Ishikawa (cell line): Measurements from ENCODE around the gene MCRS1.

Experiments
- CEBPB ChIP-seq: IDR thresholded peaks from 2 replicates; pipeline ENCODE4 v1.6.1; 2012
- CREB1 ChIP-seq: IDR thresholded peaks from 2 replicates; pipeline ENCODE4 v1.6.1; 2012; ENCODE audit warnings: low read depth
- EGR1 ChIP-seq: IDR thresholded peaks from 2 replicates; pipeline ENCODE4 v1.6.1; 2012
- EP300 ChIP-seq: IDR thresholded peaks from 2 replicates; pipeline ENCODE4 v1.6.1; 2012; ENCODE audit warnings: borderline replicate concordance
- FOXM1 ChIP-seq: IDR thresholded peaks from 2 replicates; pipeline ENCODE4 v1.6.1; 2012; ENCODE audit warnings: low read depth, borderline replicate concordance
- NFIC ChIP-seq: IDR thresholded peaks from 2 replicates; pipeline ENCODE4 v1.6.1; 2012
- RAD21 ChIP-seq: IDR thresholded peaks from 2 replicates; pipeline ENCODE4 v1.6.1; 2012; ENCODE audit warnings: low read depth
- TAF1 ChIP-seq: IDR thresholded peaks from 2 replicates; pipeline ENCODE4 v1.6.1; 2012; ENCODE audit warnings: low read depth, mild to moderate bottlenecking
- TCF12 ChIP-seq: IDR thresholded peaks from 2 replicates; pipeline ENCODE4 v1.6.1; 2012; ENCODE audit warnings: low read depth
- TEAD4 ChIP-seq: IDR thresholded peaks from 2 replicates; pipeline ENCODE4 v1.6.1; 2012
- YY1 ChIP-seq: IDR thresholded peaks from 2 replicates; pipeline ENCODE4 v1.6.1; 2012; ENCODE audit warnings: low read depth
- ZBTB7A ChIP-seq: IDR thresholded peaks from 2 replicates; pipeline ENCODE4 v1.6.1; 2012; ENCODE audit warnings: low read depth
- TF ChIP-seq, protein P1 (sequence below): IDR thresholded peaks from 2 replicates; pipeline ENCODE4 v1.6.1; 2012
- TF ChIP-seq, protein P2 (sequence below): IDR thresholded peaks from 2 replicates; pipeline ENCODE4 v1.6.1; 2012
- TF ChIP-seq, protein P3 (sequence below): IDR thresholded peaks from 2 replicates; pipeline ENCODE4 v1.6.1; 2012; ENCODE audit warnings: low read depth, mild to moderate bottlenecking

MCRS1 gene

GRCh38 chr12:49588721-49589516, 21.0 kb upstream of the MCRS1 start:
- TF ChIP-seq ZBTB7A (no peak), TAF1 (no peak), YY1 (no peak), TEAD4 (no peak), NFIC (no peak), TCF12 (no peak), EGR1 (no peak; the same call in 1 of the 2 replicates)
- TF ChIP-seq, protein P1, sequence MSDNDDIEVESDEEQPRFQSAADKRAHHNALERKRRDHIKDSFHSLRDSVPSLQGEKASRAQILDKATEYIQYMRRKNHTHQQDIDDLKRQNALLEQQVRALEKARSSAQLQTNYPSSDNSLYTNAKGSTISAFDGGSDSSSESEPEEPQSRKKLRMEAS: no peak

DNA sequence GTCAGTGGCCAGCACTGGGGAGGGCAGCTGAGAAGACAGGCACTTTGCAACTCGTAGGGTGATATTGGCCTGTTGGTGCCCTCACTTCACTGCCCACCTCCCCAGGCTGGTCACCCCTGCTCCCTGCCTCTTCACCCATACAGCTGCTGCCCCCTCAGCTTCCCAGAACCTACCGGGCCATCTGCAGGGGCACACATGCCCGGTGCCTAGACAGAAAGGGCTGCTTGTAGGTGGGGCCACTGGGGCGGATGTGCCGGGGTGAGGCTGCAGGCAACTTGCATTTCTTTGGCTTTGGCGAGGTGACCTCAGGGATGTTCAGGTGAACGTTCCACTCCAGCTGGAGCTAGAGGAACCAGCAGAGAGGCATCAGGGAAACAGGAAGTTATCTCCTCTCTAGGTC, 20.3 kb upstream of the MCRS1 start:
- TF ChIP-seq NFIC: no peak
- no peak for TF ChIP-seq YY1
- TF ChIP-seq RAD21: no peak

DNA sequence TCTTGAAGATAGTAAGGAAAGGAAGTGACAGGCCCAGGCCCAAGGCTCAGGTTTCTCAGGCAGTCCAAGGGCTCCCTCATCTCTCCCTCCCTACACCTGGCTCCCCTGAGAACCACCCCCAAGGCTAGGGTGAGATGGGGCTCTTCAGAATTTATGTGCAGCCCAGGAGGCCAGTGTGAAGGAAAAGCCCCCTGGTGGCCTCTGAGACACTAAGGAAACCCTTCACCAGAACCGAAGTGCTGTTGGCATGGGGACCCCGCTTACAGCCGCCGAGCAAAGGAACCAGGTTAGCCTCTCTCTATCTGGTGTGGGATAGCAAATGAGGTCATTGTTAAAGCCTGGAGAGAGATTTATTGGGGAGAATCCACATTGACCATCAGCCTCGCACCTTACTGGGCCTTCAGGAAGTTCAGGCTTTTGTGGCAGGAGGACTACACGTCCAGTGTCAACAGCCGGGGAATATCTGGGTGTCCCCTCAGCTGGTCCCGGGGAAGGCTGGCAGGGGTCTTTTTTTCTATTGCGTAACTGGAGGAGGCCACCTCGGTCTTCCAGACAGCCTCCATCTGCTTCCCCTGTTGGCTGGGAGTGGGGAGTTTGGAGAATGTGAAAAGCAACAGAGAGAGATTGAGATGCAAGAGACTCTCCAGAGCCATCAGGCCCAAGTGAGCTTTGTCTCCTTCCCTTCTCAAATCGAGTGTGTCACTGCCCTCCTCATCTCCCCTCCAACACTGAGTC, 19.4 kb upstream of the MCRS1 start:
- TF ChIP-seq, protein P2, sequence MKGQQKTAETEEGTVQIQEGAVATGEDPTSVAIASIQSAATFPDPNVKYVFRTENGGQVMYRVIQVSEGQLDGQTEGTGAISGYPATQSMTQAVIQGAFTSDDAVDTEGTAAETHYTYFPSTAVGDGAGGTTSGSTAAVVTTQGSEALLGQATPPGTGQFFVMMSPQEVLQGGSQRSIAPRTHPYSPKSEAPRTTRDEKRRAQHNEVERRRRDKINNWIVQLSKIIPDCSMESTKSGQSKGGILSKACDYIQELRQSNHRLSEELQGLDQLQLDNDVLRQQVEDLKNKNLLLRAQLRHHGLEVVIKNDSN: no peak
- TF ChIP-seq CREB1 (no peak), RAD21 (no peak), TCF12 (no peak), TAF1 (no peak), YY1 (no peak), TEAD4 (no peak), NFIC (no peak), EP300 (no peak), EGR1 (no peak), FOXM1 (no peak), CEBPB (no peak), ZBTB7A (no peak)
- TF ChIP-seq, protein P1: no peak
- TF ChIP-seq, protein P3, sequence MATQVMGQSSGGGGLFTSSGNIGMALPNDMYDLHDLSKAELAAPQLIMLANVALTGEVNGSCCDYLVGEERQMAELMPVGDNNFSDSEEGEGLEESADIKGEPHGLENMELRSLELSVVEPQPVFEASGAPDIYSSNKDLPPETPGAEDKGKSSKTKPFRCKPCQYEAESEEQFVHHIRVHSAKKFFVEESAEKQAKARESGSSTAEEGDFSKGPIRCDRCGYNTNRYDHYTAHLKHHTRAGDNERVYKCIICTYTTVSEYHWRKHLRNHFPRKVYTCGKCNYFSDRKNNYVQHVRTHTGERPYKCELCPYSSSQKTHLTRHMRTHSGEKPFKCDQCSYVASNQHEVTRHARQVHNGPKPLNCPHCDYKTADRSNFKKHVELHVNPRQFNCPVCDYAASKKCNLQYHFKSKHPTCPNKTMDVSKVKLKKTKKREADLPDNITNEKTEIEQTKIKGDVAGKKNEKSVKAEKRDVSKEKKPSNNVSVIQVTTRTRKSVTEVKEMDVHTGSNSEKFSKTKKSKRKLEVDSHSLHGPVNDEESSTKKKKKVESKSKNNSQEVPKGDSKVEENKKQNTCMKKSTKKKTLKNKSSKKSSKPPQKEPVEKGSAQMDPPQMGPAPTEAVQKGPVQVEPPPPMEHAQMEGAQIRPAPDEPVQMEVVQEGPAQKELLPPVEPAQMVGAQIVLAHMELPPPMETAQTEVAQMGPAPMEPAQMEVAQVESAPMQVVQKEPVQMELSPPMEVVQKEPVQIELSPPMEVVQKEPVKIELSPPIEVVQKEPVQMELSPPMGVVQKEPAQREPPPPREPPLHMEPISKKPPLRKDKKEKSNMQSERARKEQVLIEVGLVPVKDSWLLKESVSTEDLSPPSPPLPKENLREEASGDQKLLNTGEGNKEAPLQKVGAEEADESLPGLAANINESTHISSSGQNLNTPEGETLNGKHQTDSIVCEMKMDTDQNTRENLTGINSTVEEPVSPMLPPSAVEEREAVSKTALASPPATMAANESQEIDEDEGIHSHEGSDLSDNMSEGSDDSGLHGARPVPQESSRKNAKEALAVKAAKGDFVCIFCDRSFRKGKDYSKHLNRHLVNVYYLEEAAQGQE: no peak

DNA sequence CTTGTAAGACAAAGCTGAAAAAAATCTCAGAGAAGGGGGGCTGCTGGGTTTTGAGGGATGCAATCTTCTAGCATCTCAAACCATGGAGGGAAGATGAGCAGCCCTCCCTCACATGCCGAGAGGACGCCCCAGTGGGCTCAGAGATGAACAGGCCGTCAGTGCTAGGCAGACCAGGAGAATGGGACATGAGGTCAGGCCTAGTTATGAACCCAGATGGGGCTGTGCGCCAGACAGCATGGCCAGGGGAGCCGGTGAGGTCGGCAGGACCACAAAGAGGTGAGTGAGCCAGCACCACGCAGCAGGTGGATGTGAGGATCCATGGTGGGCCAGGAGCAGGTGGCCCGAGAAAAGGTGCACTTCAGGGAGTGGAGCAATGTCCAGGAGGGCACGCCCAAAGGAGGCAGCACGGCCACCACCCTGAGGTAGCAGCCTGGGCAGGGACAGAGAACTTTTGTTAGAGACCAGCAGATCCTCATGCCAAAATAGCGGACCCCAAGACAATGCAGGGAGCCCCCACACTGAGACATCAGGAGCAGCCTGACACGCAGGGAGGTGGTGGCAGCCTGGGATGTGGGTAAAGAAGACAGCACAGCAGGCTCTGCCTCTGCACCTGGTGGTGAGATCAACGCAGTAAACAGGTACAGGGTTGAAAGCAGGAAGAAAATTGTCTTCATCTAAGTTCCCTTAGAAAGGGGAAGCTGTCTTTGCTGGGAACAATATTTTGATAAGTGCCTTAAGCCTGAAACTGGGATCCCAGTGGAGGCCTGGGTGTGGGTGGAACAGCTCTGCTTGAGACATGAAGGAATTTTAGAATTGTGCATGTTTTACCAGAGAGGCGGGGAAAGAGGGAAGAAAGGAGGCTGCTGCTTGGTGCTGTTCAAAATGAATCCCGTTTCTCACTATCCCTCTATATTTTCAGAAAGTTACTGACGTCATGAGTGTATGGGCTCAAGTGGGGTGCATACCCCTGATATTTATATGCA, 17.8 kb upstream of the MCRS1 start:
- no peak for TF ChIP-seq EGR1
- TF ChIP-seq, protein P1: no peak
- TF ChIP-seq CREB1: no peak
- no peak for TF ChIP-seq NFIC
- TF ChIP-seq ZBTB7A: no peak
- no peak for TF ChIP-seq YY1
- TF ChIP-seq TCF12: no peak
- TF ChIP-seq TEAD4: no peak
- TF ChIP-seq FOXM1: no peak
- TF ChIP-seq, protein P3: no peak
- TF ChIP-seq EP300: no peak

DNA sequence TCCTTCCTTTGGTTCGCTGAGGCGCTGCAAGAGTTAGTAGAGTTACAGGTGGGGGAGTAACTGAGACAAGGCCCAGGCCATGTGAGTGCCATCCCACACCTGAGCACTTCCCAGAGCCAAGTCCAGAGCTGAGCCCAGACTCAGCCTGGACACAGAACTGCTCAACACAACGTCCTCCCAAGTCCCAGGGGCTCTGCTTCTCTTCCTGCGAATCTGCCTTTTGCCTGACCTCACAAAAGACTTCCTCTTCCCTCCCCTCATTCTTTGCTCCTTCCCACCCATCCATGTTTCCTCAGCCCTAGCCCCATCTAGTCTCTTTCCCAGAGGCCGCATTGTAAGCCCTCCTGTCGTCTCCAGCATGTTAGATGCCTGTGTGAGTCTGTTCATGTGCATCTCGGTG, 16.6 kb upstream of the MCRS1 start:
- TF ChIP-seq, protein P1: no peak
